Posterior vena cava (tissue), 2 donors: ENCODE results near the gene TAF1D. TPM values are rescaled to one million over a fixed set of nuclear protein-coding genes. Genes with fewer than 3 reads are reported as not detected.

Experiments used
- DNase-seq: peaks from one replicate; pipeline ENCODE4 v3.0.0-alpha.2; 2020; ENCODE audit warnings: low spot score
- intact Hi-C, 2 donors: fragments of 100-400 bp; cut with DNase I; formaldehyde crosslinking; loops; one replicate each; pipeline versions ENCODE4 v1.14.1 to v1.14.2; 2022 to 2023
- total RNA-seq, 2 donors: library from RNA; stranded (reverse); fragmentation: NEBNext Ultra II Directional; extraction: Animal tissue kit (Norgen Biotek cat#: 25700); gene quantifications; one replicate each; pipeline ENCODE4 v1.2.1, GENCODE V29; 2021
- donor health status: DM: yes; HTN: yes; CAD: no.
- donor health status: DM: yes; HTN: yes; CAD: no.

Gene TAF1D
- total RNA-seq, 2 donors from 2014 or later, result 72.5 to 98.5 TPM

- no peak for DNase-seq
- intact Hi-C loops, result no loop called here
These were observed 10.9 kb downstream of the TAF1D start for GRCh38 chr11:93730108-93731107.

DNA sequence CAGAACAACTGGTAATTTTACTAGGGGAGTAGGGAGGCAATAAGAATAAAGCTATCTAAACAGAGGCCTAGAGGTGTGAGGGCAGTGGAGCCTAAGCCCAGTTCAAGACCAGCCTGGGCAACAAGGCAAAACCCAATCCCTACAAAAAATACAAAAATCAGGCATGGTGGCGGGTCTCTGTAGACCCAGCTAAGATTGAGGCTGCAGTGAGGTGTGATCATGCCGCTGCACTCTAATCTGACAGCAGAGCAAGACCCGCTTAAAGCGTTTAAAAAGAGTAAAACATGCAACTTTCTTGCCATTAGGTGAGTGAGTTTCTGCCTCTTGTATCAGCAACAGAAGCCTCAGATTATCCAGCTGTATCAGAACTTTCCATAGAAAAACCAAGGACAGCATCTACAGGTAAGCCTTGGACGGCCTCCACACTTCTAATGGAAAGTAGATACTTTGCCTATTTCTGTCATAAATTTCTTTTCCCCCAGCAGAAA lies 12.1 kb downstream of the TAF1D start:
- intact Hi-C loops, result no loop called here

GRCh38 chr11:93728792-93729128 lies 12.5 kb downstream of the TAF1D start:
- no peak for DNase-seq
- intact Hi-C loops, result no loop called here

More for the DNA sequence above, 12.1 kb downstream of the TAF1D start:
- DNase-seq, result no peak

- intact Hi-C loops, result no loop called here
- no peak for DNase-seq
These were observed 13.1 kb downstream of the TAF1D start for GRCh38 chr11:93727985-93728791.

GRCh38 chr11:93724089-93724488 lies 17.2 kb downstream of the TAF1D start:
- no peak for DNase-seq
- intact Hi-C loops, result no loop called here

GRCh38 chr11:93720522-93720921 lies 20.8 kb downstream of the TAF1D start:
- DNase-seq, result no peak
- intact Hi-C loops, result no loop called here

GRCh38 chr11:93719310-93719709 lies 22.0 kb downstream of the TAF1D start:
- intact Hi-C loops, result no loop called here
- no peak for DNase-seq

DNA sequence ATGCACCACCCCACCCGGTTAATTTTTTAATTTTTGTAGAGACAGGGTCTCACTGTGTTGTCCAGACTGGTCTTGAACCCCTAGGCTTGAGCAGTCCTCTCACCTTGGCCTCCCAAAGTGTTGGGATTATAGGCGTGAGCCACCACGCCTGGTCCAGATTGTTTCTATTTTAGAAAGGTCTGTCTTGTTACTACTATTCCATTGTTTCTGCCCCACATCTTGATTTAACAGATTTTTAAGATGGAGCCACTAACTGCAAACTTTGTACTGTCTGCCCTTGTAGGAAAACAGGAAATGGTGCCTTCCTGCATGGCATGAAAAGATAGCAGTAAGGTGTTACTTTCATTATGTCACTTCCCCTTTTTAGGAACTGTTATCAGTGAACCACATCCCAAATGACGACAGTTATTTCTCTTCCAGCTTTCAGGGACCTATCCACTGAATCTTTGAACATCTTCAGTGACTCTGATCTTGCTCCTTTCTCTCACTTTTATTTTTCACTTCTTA lies 23.2 kb downstream of the TAF1D start:
- intact Hi-C loops, result no loop called here
- DNase-seq, result no peak

GRCh38 chr11:93717501-93717900 lies 23.8 kb downstream of the TAF1D start:
- DNase-seq, result no peak
- intact Hi-C loops, result no loop called here

- intact Hi-C loops, result no loop called here
- no peak for DNase-seq
These were observed 25.4 kb downstream of the TAF1D start for GRCh38 chr11:93715797-93716396.

- DNase-seq, result no peak
- intact Hi-C loops, result no loop called here
These were observed 28.6 kb downstream of the TAF1D start for GRCh38 chr11:93712678-93713077.

GRCh38 chr11:93710239-93710638 lies 31.1 kb downstream of the TAF1D start:
- intact Hi-C loops, result no loop called here
- no peak for DNase-seq

GRCh38 chr11:93704237-93704636 lies 37.1 kb downstream of the TAF1D start:
- no peak for DNase-seq
- intact Hi-C loops, result no loop called here

DNA sequence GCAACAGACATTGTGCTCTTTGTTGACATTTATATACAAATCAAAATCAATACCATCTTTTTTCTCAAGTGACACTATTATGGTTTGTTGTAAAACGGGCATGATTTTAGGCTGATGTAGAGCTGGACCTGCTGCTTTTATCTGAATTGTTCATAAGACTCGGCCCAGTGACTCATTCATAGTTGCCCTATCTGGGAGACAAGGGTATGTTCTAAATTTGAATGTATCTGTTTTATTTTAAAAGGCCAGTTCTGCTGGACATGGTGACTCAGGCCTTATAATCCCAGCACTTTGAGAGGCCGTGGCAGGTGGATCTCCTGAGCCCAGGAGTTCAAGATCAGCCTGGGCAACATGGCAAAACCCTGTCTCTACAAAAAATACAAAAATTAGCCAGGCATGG lies 40.5 kb downstream of the TAF1D start:
- intact Hi-C loops, result no loop called here
- no peak for DNase-seq

DNA sequence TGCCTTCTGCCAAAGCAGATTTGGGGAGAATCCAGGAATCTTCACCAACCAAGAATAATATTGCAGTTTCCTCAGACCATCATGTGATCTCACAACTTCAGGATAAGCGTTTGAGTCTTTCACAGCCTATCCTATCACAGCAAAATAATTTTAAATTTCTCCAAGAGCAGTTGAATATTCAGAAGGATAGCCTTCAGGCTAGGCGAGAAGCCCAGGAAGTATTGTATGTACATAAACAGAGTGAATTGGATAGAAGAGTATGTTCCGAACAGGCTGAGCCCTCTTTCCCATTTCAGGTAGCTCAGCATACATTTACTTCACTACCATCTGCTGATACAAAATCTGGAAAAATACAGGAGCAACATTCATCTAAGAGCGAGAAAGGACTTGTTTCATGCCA lies 43.7 kb downstream of the TAF1D start:
- DNase-seq, result no peak
- intact Hi-C loops, result no loop called here

GRCh38 chr11:93694557-93694956 lies 46.7 kb downstream of the TAF1D start:
- intact Hi-C loops, result no loop called here
- DNase-seq, result no peak

DNA sequence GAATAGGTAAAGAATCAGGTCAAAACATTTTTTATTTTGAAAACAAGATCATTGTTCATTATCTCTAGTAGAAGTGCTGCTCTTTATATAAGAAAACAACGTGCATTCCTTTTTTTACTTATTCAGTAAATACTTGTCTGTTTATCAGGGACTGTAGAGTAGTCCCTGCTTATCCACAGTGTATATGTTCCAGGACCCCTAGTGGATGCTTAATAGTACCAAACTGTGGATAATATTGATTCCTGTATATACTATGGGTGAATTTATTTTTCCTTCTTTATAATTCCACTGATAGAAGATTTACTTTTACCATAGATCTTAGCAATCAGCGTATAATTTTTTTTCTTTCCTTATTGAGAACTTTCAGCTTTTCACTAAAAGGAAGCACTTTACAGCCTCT lies 47.2 kb downstream of the TAF1D start:
- intact Hi-C loops, result no loop called here

DNA sequence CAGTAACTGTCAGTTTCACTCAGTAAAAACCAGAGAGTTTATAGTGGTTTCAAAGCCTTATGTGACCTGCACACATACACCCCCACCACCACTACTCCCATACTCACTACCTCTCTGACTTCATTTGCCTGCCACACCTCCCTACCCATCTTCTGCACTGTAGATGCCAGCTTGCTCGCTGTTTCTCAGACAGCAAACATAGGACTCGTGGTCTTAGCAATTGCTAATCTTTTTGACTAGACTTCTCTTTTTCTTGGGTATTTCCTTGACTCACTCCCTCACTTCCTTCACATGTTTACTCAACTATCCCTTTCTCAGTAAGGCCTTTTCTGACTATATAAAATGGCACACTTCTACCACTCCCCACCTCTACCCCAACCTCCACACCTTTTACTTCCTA lies 52.1 kb downstream of the TAF1D start:
- intact Hi-C loops, result no loop called here
- no peak for DNase-seq

More for the DNA sequence above, 47.2 kb downstream of the TAF1D start:
- DNase-seq, result no peak

DNA sequence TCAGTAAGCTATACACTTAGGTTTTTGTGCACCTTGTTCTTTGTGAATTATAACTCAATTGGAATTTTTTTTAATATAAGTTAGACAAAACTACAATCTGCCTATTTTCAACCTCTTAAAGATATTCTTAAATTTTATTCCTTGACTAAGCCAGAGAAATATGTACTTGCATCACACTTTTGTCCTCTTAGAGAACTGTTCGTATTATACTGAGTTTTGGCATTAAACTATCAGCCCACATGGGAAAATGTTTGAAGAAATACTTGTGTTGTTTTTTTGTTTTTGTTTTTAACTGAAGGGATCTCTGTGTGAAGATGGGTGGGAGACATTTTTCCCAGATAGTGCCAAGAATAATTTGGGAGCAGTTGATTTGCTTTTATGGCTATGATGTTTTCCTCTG lies 54.5 kb downstream of the TAF1D start:
- intact Hi-C loops, result no loop called here

DNA sequence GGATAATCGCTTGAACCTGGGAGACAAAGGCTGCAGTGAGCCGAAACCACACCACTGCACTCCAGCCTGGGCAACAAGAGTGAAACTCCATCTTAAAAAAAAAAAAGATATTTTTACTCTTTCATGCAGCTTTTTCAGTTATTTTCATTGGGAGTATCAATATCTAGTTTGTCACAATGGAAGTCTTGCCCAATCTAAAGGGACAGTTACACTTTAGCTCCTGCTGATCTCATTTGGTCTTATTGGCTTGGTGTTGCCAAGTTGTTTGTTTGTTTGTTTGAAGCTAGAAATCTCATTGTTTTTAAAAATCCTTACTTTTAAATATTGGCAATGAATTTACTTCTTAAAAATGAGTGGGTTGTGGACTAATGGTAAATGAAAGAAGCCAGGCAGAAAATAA lies 55.1 kb downstream of the TAF1D start:
- intact Hi-C loops, result no loop called here
- DNase-seq, result no peak

More for the DNA sequence above, 54.5 kb downstream of the TAF1D start:
- DNase-seq, result no peak
